Urinary bladder (tissue), 4 donors: ENCODE data around the gene POC1B. TPM values are rescaled to one million over a fixed set of nuclear protein-coding genes. Genes with fewer than 3 reads are reported as not detected.

Source experiments
- DNase-seq: peaks from one replicate; pipeline ENCODE4 v3.0.0-alpha.2; 2015; ENCODE audit errors: extremely low spot score
- H3K27ac ChIP-seq: one replicate; pipeline ENCODE4 v1.5.1; 2013; ENCODE audit warnings: low read depth, mild to moderate bottlenecking, moderate library complexity
- H3K36me3 ChIP-seq: one replicate; pipeline ENCODE4 v1.6.1; 2013; ENCODE audit warnings: mild to moderate bottlenecking, moderate library complexity; ENCODE audit not compliant: insufficient read depth
- H3K4me1 ChIP-seq: one replicate; pipeline ENCODE4 v1.6.1; 2013; ENCODE audit warnings: mild to moderate bottlenecking, moderate library complexity; ENCODE audit not compliant: insufficient read depth
- H3K4me3 ChIP-seq: one replicate; pipeline ENCODE4 v1.5.1; 2013; ENCODE audit warnings: low read depth, low read length
- WGBS: extraction: QIAGEN DNeasy Blood & Tissue Kit; methylation state at CpG from one replicate; pipeline ENCODE4 v1.1.7; 2013; 5-methylcytosine and 5-hydroxymethylcytosine counted together
- polyA plus RNA-seq: library from polyadenylated mRNA; stranded (reverse); fragments of 200-250 nt; gene quantifications from one replicate; pipeline ENCODE4 v1.2.3, GENCODE V29; 2013
- total RNA-seq: library from RNA; depleted of rRNA; stranded (reverse); fragments of >200 nt; gene quantifications from one replicate; pipeline ENCODE4 v1.2.3, GENCODE V29; 2014
- donor health status: healthy with polysubstance abuse.
- donor health status: healthy.

The POC1B gene
- total and polyA plus RNA-seq, 2 donors, result 10.5 to 41.1 TPM

DNA sequence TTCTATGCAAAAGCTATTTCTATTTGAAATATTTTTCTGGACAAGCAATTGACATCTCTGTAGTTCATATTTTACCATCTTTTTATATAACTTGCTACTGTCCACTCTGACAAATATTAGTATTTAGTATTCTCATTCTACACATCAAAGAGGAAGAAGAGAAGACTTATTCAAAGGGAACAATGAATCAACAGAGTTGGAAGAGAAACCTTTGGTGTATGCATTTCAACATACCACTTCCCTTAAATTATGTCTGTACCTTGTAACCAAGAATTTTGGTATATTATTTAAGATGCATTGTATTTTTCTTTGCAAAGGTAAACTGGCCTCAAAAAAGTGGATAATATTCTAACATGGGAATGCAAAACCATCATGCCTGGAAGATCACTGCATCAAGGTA lies 101.5 kb downstream of the POC1B start:
- H3K27ac ChIP-seq, result no peak overlapping the region
- no peak for DNase-seq
- no peaks in the 10 kb centered on the region for H3K4me1 ChIP-seq
- H3K4me3 ChIP-seq, result no peak overlapping the region
- H3K36me3 ChIP-seq, result no peaks in the 10 kb centered on the region

DNA sequence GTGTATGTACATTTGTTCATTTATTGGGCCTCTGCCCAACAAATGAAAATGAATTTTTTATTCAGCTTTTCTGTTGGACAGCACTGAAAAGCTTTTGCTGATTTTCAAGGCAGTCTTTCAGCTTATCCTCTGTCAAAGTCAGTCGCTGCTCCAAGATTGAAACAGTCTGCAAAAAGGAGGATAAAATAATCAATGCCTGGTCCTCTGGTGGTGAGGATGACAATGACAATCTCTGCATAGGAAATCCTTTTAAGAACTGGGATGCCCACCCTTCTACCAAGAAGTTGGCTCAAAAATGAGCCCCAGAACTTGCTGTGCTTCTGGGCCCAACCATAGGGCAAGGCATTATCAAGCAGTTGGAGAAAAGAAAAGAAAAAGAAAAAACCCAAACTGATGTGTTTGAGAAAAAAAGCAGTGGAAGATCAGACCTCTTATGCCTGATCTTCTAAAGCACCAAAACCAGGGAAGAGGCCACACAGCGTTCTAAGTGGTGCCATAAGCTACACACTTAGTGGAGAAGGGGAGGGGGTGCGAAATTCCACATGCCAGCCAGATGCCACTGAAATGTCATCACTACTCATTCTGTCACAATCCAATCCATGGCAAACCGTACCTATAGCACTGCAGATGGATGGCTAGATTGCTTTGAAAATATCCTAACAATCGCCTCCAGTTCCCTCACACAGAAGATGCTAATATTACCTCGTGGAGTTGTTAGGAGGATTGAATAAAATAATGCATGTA lies 104.6 kb downstream of the POC1B start:
- DNase-seq, result no peak
- H3K4me3 ChIP-seq, result no peak overlapping the region
- no peak overlapping the region for H3K27ac ChIP-seq
- no peaks in the 10 kb centered on the region for H3K4me1 ChIP-seq
- WGBS, result 88% methylated on average over 6 of the region's 6 CpGs
- no peaks in the 10 kb centered on the region for H3K36me3 ChIP-seq

DNA sequence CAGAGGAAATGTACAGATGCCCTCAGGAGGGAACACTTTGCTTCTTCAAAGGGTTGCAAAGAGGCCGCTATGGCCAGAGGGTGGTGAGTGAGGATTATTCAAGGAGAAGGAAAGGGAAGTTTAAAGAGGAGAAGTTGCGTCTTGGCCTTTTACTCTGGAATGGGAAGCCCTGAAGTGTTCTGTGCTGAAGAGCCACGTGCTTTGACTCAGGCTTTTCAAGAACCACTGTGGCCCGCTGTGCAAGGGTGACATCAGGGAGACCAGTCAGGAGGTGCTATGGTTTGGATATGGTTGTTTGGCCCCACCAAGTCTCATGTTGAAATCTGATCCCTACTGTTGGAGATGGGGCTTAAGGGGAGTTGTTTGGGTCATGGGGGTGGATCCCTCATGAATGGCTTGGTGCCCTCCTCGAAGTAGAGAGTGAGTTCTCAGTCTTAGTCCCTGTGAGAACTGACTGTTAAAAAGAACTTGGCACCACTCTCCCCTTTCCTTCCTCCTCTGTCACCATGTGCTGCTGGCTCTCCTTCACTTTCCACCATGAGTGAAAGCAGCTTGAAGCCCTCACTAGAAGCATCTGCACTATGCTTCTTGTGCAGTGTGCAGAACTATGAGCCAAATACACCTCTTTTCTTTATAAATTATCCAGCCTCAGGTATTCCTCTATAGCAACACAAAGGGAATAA lies 107.5 kb downstream of the POC1B start:
- no peak overlapping the region for H3K4me3 ChIP-seq
- H3K36me3 ChIP-seq, result no peaks in the 10 kb centered on the region
- H3K4me1 ChIP-seq, result no peaks in the 10 kb centered on the region
- no peak for DNase-seq
- no peak overlapping the region for H3K27ac ChIP-seq
- WGBS, result 82% methylated on average over 5 of the region's 5 CpGs

DNA sequence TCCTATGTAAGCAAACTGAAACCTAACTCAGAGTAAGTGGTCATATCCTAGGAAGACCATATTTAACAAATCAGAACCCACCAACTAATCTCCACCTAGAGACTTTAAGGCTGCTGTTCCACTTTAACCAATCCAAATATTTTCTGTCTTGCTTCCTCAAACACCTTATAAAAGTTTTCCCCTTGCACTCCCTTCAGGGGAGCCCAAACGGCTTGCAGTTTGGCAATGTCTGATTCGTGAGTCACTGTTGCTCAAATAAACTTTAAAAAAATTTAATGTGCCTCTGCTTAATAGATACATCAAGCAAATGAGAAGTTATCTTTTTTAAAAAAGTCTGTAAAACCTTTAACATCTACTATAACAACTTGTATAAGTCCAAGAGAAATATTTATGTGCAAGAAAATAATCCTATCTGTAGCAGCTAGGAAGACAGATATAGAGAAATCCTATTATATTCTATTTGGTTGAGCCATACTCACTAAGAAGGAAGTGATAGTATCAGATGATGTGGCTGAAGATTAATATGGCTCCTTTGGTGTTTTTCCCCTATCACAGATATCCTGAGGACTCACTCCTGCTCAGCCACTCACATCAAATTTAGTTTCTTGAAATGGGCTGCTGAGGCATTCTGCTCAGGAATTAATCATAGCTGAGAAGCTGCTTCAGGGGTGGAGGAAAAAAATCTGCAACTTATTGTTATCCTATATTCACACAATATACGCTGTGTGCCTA lies 108.4 kb downstream of the POC1B start:
- Histone ChIP-seq H3K4me1 (no peaks in the 10 kb centered on the region), H3K36me3 (no peaks in the 10 kb centered on the region), H3K27ac (no peak overlapping the region), H3K4me3 (no peak overlapping the region)
- 36% methylated on average over 3 of the region's 3 CpGs for WGBS
- peak; percentile 26 for DNase-seq

DNA sequence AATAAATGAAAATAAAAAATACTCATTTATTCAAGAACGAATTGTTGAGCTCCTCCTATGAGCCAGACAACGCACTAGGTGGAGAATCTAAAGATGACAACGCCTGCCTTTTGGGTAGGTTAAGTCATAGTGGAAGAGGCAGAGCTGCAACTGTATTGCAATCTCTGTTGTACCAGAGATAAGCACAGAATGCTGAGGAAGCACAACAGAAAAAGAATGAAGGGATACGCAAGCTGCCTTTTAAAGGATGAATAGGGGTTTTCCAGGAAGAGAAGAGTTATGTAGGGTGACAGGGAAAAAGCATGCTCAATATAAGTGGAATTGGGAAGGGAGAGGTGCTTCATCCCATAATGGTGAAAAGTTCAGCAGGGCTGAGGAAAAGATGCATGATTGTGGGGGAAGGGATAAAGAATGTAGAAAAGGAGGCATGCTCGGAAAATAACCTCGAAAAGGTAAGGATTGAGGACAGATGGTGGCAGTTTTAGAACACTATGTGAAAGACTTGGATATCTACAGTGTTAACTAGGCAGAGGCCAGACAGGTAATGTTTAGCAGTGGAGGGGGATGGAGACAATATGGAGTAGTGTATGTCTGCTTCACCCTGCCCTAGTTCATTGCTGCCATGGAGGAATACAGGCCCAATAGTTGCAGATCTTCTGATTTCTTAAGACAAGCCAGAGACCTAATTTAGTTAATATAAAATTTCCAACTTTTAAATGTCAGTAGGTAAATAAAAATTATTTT lies 109.6 kb downstream of the POC1B start:
- Histone ChIP-seq H3K4me1 (no peaks in the 10 kb centered on the region), H3K36me3 (no peaks in the 10 kb centered on the region), H3K27ac (no peak overlapping the region), H3K4me3 (no peak overlapping the region)
- 88% methylated on average over 6 of the region's 6 CpGs for WGBS
- no peak for DNase-seq

DNA sequence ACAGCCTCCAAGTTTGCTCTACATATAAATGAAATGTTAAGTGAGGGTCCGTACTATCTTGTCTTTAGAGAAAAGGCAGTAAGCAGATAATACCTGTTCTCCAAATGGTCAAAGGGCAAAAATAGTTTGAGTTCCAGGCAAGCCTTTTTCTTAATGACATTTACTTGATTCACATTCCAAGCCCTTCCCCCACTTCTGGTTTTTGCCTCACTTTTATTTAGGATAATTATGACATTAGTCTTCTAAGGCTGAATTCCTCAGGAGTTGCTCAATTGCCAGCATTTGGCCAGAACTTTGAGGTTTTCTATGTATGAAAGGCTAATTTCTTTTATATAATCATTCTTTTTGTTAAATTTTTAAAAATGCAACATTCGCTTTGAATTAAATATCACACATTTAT lies 111.0 kb downstream of the POC1B start:
- no peaks in the 10 kb centered on the region for H3K36me3 ChIP-seq
- H3K27ac ChIP-seq, result no peak overlapping the region
- H3K4me1 ChIP-seq, result no peaks in the 10 kb centered on the region
- 98% methylated on average over 2 of the region's 2 CpGs for WGBS
- no peak overlapping the region for H3K4me3 ChIP-seq
- no peak for DNase-seq

DNA sequence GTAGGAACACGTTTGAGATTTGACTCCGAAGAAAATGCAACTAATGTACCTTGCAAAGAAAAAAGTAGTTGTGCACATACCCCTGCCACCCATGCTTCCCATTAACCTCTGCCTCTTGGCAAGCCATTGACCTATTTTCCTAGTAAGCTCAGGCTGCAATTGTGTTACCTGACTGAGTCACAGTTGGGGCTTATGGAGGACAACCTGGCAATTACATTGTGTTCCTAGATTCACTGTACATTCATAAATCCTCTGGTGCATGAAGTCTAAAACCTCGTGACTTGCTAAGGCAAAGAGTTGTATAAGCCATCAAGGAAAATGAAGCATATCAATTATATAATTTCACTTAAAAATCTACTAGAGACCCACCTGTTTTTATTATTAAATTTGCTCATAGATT lies 111.5 kb downstream of the POC1B start:
- Histone ChIP-seq H3K27ac (no peak overlapping the region), H3K36me3 (no peaks in the 10 kb centered on the region), H3K4me3 (no peak overlapping the region), H3K4me1 (no peaks in the 10 kb centered on the region)
- no peak for DNase-seq
- WGBS, result 89% methylated on average over 3 of the region's 3 CpGs

DNA sequence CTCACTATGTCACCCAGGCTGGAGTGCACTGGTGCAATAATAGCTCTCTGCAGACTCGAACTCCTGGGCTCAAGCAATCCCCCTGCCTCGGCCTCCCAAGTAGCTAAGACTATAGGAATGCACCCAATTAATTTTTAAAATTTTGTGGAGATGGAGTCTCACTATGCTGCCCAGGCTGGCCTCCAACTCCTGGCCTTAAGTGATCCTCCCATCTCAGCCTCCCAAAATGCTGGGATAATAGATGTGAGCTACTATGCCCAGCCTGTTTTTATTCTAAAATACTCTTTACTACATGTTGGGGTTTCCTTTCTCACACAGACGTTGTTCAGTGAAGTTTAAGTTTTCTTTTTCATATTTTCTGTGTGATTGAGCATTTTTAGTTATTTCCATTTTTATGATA lies 112.6 kb downstream of the POC1B start:
- Histone ChIP-seq H3K27ac (no peak overlapping the region), H3K4me3 (no peak overlapping the region), H3K36me3 (no peaks in the 10 kb centered on the region), H3K4me1 (no peaks in the 10 kb centered on the region)
- no peak for DNase-seq
- WGBS, result 94% methylated on average over 3 of the region's 3 CpGs

DNA sequence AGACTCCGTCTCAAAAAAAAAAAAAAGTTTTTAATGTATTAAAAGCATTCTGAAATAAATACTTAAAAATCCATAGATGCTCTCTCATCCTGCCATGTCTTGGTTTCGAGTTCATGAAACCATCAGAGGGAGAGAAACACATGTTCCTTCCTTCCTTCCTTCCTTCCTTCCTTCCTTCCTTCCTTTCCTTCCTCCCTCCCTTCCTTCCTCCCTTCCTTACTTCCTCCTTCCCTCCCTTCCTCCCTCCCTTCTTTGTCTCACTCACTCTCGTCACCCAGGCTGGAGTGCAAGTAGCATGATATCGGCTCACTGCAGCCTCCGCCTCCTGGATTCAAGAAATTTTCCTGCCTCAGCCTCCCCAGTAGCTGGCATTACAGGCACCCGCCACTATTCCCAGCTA lies 113.2 kb downstream of the POC1B start:
- Histone ChIP-seq H3K27ac (no peak overlapping the region), H3K4me1 (no peaks in the 10 kb centered on the region), H3K4me3 (no peak overlapping the region), H3K36me3 (no peaks in the 10 kb centered on the region)
- WGBS, result 97% methylated on average over 6 of the region's 6 CpGs
- no peak for DNase-seq

DNA sequence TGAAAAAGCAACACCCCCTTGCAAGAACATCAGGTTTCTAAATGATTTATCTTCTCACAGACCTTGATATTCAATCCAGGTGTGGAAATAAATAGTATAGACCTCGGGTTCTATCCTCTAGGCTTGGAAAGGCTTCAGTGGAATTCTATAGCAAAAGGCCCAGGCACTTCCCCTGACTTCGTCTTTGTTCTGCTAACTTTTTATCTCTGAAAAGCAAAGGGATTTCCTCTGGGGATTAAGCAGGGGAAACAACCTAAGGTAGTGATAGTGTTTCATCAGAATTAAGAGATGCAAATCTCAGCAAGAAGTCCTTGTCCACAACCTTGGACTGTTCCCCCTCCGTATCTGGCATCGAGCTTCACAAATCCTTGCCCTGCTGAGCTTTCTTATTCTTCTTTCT lies 114.0 kb downstream of the POC1B start:
- WGBS, result 52% methylated on average over 4 of the region's 4 CpGs
- H3K4me3 ChIP-seq, result no peak overlapping the region
- no peak overlapping the region for H3K27ac ChIP-seq
- DNase-seq, result no peak
- no peaks in the 10 kb centered on the region for H3K36me3 ChIP-seq
- no peaks in the 10 kb centered on the region for H3K4me1 ChIP-seq

DNA sequence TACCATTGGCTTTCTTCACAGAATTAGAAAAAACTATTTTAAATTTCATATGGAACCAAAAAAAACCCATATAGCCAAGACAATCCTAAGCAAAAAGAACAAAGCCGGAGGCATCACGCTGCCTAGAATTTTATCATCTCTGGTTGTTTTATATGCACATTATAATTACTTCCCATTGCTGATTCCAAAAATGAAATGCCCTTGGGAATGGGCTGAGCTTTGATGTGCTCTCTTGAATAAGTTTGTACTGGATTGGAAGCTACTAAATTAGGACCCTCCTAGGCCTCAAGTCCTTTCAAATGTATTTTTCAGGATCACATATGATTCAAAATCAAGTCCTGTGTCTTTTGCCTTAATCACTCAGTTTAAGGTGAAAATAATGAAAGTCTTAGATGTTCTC lies 114.6 kb downstream of the POC1B start:
- Histone ChIP-seq H3K27ac (no peak overlapping the region), H3K4me1 (no peaks in the 10 kb centered on the region), H3K4me3 (no peak overlapping the region), H3K36me3 (no peaks in the 10 kb centered on the region)
- 87% methylated on average over 2 of the region's 2 CpGs for WGBS
- no peak for DNase-seq

DNA sequence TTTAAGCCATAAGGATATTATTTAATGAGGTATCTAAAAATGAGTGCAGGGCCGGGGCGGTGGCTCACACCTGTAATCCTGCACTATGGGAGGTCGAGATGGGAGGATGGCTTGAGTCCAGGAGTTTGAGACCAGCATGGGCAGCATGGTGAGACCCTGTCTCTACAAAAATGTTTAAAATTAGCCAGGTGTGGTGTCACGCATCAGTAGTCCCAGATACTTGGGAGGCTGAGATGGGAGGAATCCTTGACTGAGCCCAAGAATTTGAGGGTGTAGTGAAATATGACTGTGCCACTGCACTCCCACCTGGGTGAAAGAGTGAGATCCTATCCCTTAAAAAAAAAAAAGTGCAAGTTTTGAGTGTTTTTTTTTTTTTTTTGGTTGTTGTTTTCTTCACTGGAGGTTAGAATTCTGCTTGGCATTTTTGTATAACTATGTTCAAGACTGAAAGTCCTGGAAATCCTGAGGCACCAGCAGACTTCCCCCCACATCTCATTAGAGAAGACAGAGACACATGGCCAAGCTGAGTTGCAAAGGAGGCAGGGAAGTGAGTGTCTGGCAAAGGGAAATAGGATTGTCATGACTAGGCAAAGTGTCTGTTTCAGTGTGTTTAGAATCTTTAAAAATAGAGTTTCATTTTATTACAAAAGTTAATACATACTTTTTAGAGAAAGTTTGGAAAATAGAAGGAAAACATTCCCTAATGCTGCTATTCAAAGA lies 120.1 kb downstream of the POC1B start:
- H3K27ac ChIP-seq, result no peak overlapping the region
- no peak overlapping the region for H3K4me3 ChIP-seq
- no peaks in the 10 kb centered on the region for H3K36me3 ChIP-seq
- WGBS, result 91% methylated on average over 4 of the region's 4 CpGs
- DNase-seq, result no peak
- H3K4me1 ChIP-seq, result no peaks in the 10 kb centered on the region

DNA sequence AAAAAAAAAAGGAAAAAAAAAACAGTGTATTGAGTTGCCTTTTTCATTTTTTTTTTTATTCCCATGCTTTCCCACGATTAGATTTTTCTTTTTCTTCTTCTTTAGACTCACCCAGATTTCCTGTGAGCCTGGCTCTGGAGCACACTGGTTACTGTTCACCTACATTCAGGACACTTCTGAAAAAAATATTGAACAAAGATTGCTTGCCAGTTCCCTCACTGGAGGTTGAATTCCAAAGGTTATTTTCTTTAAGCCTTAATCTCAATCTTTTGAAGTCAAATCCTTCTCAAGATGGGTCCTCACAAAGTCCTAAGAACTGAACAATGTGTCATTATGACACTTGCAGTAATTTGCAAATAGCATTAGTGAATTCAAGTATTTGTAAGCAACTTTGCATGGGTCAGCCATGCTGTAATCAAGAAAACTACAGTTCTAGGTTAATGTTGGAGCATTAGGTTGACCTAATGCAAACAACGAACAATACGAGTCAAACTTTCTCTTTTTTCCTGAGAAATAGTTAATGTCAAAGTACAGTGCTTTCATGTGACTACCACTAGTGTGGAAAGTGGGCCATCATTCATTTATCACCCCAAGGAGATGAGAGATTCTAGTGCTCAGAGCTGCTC lies 124.3 kb downstream of the POC1B start:
- H3K36me3 ChIP-seq, result no peaks in the 10 kb centered on the region
- DNase-seq, result no peak
- no peak overlapping the region for H3K27ac ChIP-seq
- H3K4me3 ChIP-seq, result no peak overlapping the region
- WGBS, result 89% methylated on average over 3 of the region's 3 CpGs
- H3K4me1 ChIP-seq, result no peaks in the 10 kb centered on the region
